Prostate gland (tissue), 2 donors: Measurements from ENCODE around the gene PRDM16.

Experiments used
- CTCF ChIP-seq, 4 experiments: fragments of 200-600 bp in 2 of 4; fragments of 450-650 bp in 2 of 4; sonication (generic) in 2 of 4; IDR thresholded peaks; 1 replicate in 3 of 4; 2 replicates in 1 of 4; pipeline ENCODE4 v1.5.1; 2016 to 2019; ENCODE audit warnings: antibody characterized with exemption in 4 of 4, mild to moderate bottlenecking in 2 of 4, moderate library complexity in 2 of 4
- POLR2A ChIP-seq: fragments of 450-650 bp; IDR thresholded peaks from one replicate; pipeline ENCODE4 v1.6.1; 2016; ENCODE audit warnings: antibody characterized with exemption, mild to moderate bottlenecking
- POLR2AphosphoS5 ChIP-seq: sonication (generic); formaldehyde crosslinking; IDR thresholded peaks from one replicate; pipeline ENCODE4 v1.6.1; 2017; ENCODE audit warnings: antibody characterized with exemption

DNA sequence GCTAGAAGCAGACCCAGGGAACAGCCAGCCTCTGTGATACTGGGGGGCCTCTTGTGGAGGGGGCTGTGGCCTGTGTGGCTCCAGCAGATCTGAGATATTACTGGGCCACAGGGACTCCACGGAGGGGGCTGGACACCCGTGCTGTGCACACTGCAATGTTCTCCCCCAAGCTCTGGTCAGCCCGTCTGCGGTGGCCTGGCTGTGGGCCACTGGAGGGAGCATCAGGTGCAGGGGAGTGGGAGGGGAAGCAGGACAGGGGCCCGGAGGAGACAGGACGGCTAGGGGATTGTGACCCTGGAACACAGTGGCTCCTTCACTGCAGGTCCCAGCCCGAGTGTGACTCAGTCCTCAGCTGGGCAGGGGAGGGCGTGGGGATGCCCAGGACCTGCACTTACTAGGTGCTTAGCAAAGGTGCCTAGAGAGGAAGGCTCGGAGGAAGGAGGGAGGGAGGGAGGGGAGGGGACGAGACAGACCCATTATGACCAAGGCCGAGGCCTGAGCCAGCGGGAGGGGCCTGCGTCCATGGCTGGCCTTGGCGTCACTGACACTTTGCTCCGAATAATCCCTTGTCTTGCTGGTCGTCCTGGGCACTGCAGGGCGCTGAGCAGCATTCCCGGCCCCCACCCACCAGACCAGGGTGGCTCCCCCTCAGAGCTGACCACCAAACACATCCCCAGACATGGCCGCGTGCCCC lies 44.2 kb downstream of the PRDM16 start:
- TF ChIP-seq POLR2AphosphoS5, result no peak
- TF ChIP-seq CTCF (IDR thresholded peaks at IDR 0.05), result no peak
- TF ChIP-seq POLR2A, result no peak
